ENCODE results near the gene IVNS1ABP. TPM values are rescaled to one million over a fixed set of nuclear protein-coding genes. Genes with fewer than 3 reads are reported as not detected.

The IVNS1ABP gene
- polyA plus RNA-seq, 2 of the 4 experiments (the other 2 are of a cell fraction): 71.4 to 72.0 TPM

- no peak overlapping the region for H3K27ac ChIP-seq
- ChIA-PET POLR2A (no interaction called here), CTCF (interaction anchor here (1.6 kb wide), 1 partner anchor 348 kb away, joined by 3 read pairs; no protein-coding TSS in a partner anchor)
- DNase-seq (ENCODE audit: low read depth in 1 of 2, low spot score in 1 of 2): no peak
- H3K4me2 ChIP-seq: no peak overlapping the region
- no peak for ATAC-seq
- FAIRE-seq: no peak
- no peaks in the 10 kb centered on the region for H3K9me3 ChIP-seq
- WGBS (ENCODE audit: missing lambda C conversion rate): 93% methylated on average over 2 of the region's 2 CpGs
- TF ChIP-seq ESRRA (IDR thresholded peaks at IDR 0.05; ENCODE audit: borderline replicate concordance, low read length) (no peak), CTCF (IDR thresholded peaks at IDR 0.05) (no peak), EP300 (IDR thresholded peaks at IDR 0.05) (no peak)
- no peaks in the 10 kb centered on the region for H3K4me1 ChIP-seq
- H3K4me3 ChIP-seq: no peak overlapping the region
These were observed 19.1 kb downstream of the IVNS1ABP start for GRCh38 chr1:185297982-185298381.

DNA sequence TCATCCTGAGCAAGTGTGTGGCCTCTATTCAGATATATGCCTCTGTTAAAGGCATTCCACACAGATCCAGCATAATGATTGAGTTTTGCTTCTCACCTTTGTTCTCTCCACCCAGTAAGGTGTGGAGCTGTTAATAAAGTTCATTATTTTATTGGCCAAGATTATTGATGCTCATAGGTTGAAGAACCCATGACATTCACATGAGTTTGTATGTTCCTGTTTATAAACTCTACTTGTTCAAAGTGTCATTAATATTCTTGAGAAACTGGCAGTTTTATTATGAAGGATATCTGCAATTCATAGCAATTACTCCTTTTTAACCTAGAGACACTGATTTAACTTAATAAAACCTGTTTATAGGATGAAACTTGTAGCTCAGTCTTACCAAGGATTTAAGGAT is 22.0 kb downstream of the IVNS1ABP start:
- Histone ChIP-seq H3K9me3 (no peaks in the 10 kb centered on the region), H3K4me1 (no peaks in the 10 kb centered on the region), H3K27ac (no peak overlapping the region), H3K4me3 (no peak overlapping the region), H3K4me2 (no peak overlapping the region)
- no peak for TF ChIP-seq TP53 (CRISPR knock-in tag; IDR thresholded peaks at IDR 0.05)
- TF ChIP-seq TFCP2L1 (CRISPR knock-in tag; IDR thresholded peaks at IDR 0.05): no peak
- no peak for TF ChIP-seq CTCF (IDR thresholded peaks at IDR 0.05)
- no peak for TF ChIP-seq ZNF302 (CRISPR knock-in tag; IDR thresholded peaks at IDR 0.05)
- TF ChIP-seq USF2 (IDR thresholded peaks at IDR 0.05): no peak
- TF ChIP-seq HEYL (CRISPR knock-in tag; IDR thresholded peaks at IDR 0.05): no peak
- ATAC-seq (no peak), DNase-seq (ENCODE audit: low read depth in 1 of 2, low spot score in 1 of 2) (no peak), FAIRE-seq (no peak)
- POLR2A ChIA-PET: no interaction called here
- CTCF ChIA-PET: interaction anchor here (0.6 to 1.1 kb wide), 2 partner anchors 56 to 426 kb away, joined by 3 to 4 read pairs; no protein-coding TSS in a partner anchor

DNA sequence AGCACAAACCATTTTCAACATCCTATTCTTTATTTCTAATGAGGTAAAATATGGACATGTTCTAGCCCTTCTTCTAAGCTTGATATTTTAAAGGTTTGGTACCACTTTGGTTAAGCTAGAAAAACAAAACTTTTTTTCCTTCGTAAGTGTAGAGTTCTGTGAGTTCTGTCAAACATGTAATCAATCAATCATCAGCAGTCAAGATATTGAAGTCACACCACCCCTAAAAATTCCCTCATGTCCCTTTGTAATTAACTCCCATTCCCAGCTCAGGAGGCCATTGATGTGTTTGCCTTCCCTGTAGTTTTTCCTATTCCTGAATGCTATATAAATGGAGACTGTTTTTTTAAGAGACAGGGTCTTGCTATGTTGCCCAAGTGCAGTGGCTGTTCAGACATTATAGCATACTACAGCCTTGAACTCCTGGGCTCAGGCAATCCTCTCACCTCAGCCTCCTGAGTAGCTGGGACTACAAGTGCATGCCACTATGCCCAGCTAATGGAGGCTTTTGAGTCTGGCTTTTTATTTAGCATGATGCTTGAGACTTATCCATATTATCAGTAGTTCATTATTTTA is 23.0 kb downstream of the IVNS1ABP start:
- FAIRE-seq: no peak
- no peak for ATAC-seq
- Histone ChIP-seq H3K27ac (no peak overlapping the region), H3K4me1 (no peaks in the 10 kb centered on the region), H3K4me2 (no peak overlapping the region), H3K9me3 (no peaks in the 10 kb centered on the region), H3K4me3 (no peak overlapping the region)
- TF ChIP-seq POLR2AphosphoS2 (conservative IDR thresholded peaks at IDR 0.05; ENCODE audit: low read length) (peak; percentile 35; the same call in 1 of the 2 replicates), RAD21 (conservative IDR thresholded peaks at IDR 0.05 in 1 of 2, IDR thresholded peaks at IDR 0.05 in 1 of 2) (no peak)
- ChIA-PET CTCF (interaction anchor here (0.8 to 1.6 kb wide), 2 partner anchors 22 to 29 kb away, joined by 3 to 4 read pairs; no protein-coding TSS in a partner anchor), POLR2A (no interaction called here)
- DNase-seq (ENCODE audit: low read depth in 1 of 2, low spot score in 1 of 2): no peak
- 90% methylated on average over 1 of the region's 1 CpG for WGBS (ENCODE audit: missing lambda C conversion rate)

GRCh38 chr1:185292237-185292636 is 24.8 kb downstream of the IVNS1ABP start:
- no peak; a peak in 1 of 6 replicates for ATAC-seq
- no peak overlapping the region for H3K4me3 ChIP-seq
- DNase-seq (ENCODE audit: low read depth in 1 of 2, low spot score in 1 of 2): no peak
- no peak overlapping the region for H3K4me2 ChIP-seq
- H3K9me3 ChIP-seq: no peaks in the 10 kb centered on the region
- no peaks in the 10 kb centered on the region for H3K4me1 ChIP-seq
- 89% methylated on average over 5 of the region's 5 CpGs for WGBS (ENCODE audit: missing lambda C conversion rate)
- H3K27ac ChIP-seq: no peak overlapping the region
- ChIA-PET CTCF (interaction anchor here (0.6 to 1.0 kb wide), 4 partner anchors 47 to 505 kb away, joined by 3 to 4 read pairs (median 4); no protein-coding TSS in a partner anchor), POLR2A (no interaction called here)
- FAIRE-seq: no peak
- TF ChIP-seq JUN (IDR thresholded peaks at IDR 0.05) (no peak), EHMT2 (IDR thresholded peaks at IDR 0.05; ENCODE audit: low read depth) (no peak), ESRRA (IDR thresholded peaks at IDR 0.05; ENCODE audit: borderline replicate concordance, low read length) (no peak), NR3C1 (IDR thresholded peaks at IDR 0.05) (no peak), TP53 (CRISPR knock-in tag; IDR thresholded peaks at IDR 0.05) (no peak), RFX5 (IDR thresholded peaks at IDR 0.05) (no peak), JUNB (IDR thresholded peaks at IDR 0.05) (no peak), RNF2 (IDR thresholded peaks at IDR 0.05; ENCODE audit: borderline replicate concordance, low read depth) (no peak), EP300 (IDR thresholded peaks at IDR 0.05) (no peak), MAZ (IDR thresholded peaks at IDR 0.05; ENCODE audit: borderline replicate concordance, low read depth, low read length) (no peak), PBX3 (IDR thresholded peaks at IDR 0.05) (no peak)
